HepG2 (cell line): ENCODE results near the gene STARD13. TPM values are rescaled to one million over a fixed set of nuclear protein-coding genes. Genes with fewer than 3 reads are reported as not detected.

ENCODE experiments used
- ASH2L ChIP-seq: fragments of 300-600, 200-600 bp; sonication (generic); IDR thresholded peaks from 2 replicates; pipeline ENCODE4 v1.7.0; 2017; ENCODE audit warnings: low read depth, mild to moderate bottlenecking, moderate library complexity, mixed read lengths, low read length; ENCODE audit not compliant: insufficient read length
- CENPT ChIP-seq: sonication (generic); formaldehyde crosslinking; IDR thresholded peaks from 2 replicates; pipeline ENCODE4 v1.8.0; 2022; ENCODE audit warnings: low read depth, mild to moderate bottlenecking, moderate library complexity, missing genetic modification reagents
- FOXO1 ChIP-seq: sonication (generic); formaldehyde crosslinking; IDR thresholded peaks from 2 replicates; pipeline ENCODE4 v1.4.0; 2020; ENCODE audit warnings: missing genetic modification reagents
- GPN1 ChIP-seq: sonication (generic); formaldehyde crosslinking; IDR thresholded peaks from 2 replicates; pipeline ENCODE4 v1.5.1; 2020; ENCODE audit warnings: missing genetic modification reagents, borderline replicate concordance
- NR2F2 ChIP-seq: IDR thresholded peaks from 2 replicates; pipeline ENCODE4 v1.6.1; 2012; ENCODE audit warnings: low read depth, inconsistent platforms, borderline replicate concordance
- PHF8 ChIP-seq: sonication (generic); formaldehyde crosslinking; IDR thresholded peaks from 2 replicates; pipeline ENCODE4 v1.5.0; 2020; ENCODE audit warnings: missing genetic modification reagents
- PRDM4 ChIP-seq: sonication (generic); formaldehyde crosslinking; IDR thresholded peaks from 2 replicates; pipeline ENCODE4 v1.9.0; 2021; ENCODE audit warnings: missing genetic modification reagents, borderline replicate concordance
- SPEN ChIP-seq: sonication (generic); formaldehyde crosslinking; IDR thresholded peaks from 2 replicates; pipeline ENCODE4 v1.5.1; 2020; ENCODE audit warnings: low read depth, mild to moderate bottlenecking, missing genetic modification reagents
- XRCC5 ChIP-seq: fragments of 200-400 bp; formaldehyde crosslinking; optimal IDR thresholded peaks from 2 replicates; pipeline ENCODE3; 2017; ENCODE audit warnings: mild to moderate bottlenecking, low read length
- ZBTB2 ChIP-seq: sonication (generic); formaldehyde crosslinking; IDR thresholded peaks from 2 replicates; pipeline ENCODE4 v1.8.0; 2022; ENCODE audit warnings: low read depth, missing genetic modification reagents
- ZBTB37 ChIP-seq: sonication (generic); formaldehyde crosslinking; IDR thresholded peaks from 2 replicates; pipeline ENCODE4 v1.4.0; 2020; ENCODE audit warnings: mild to moderate bottlenecking, missing genetic modification reagents
- ZNF180 ChIP-seq: sonication (generic); formaldehyde crosslinking; IDR thresholded peaks from 2 replicates; pipeline ENCODE4 v1.4.0; 2020; ENCODE audit warnings: low read depth, missing genetic modification reagents, borderline replicate concordance
- ZNF326 ChIP-seq: sonication (generic); formaldehyde crosslinking; IDR thresholded peaks from 2 replicates; pipeline ENCODE4 v1.4.0; 2020; ENCODE audit warnings: missing genetic modification reagents, borderline replicate concordance
- ZNF337 ChIP-seq: sonication (generic); formaldehyde crosslinking; IDR thresholded peaks from 2 replicates; pipeline ENCODE4 v1.5.1; 2020; ENCODE audit warnings: missing genetic modification reagents, low read depth, mild to moderate bottlenecking, borderline replicate concordance
- ZNF552 ChIP-seq: sonication (generic); formaldehyde crosslinking; IDR thresholded peaks from 2 replicates; pipeline ENCODE4 v1.9.0; 2022; ENCODE audit warnings: missing genetic modification reagents, mild to moderate bottlenecking, borderline replicate concordance
- ZNF691 ChIP-seq: sonication (generic); formaldehyde crosslinking; IDR thresholded peaks from 2 replicates; pipeline ENCODE4 v1.4.0; 2020; ENCODE audit warnings: missing genetic modification reagents, low read depth, mild to moderate bottlenecking, borderline replicate concordance
- ZNF770 ChIP-seq: sonication (generic); formaldehyde crosslinking; IDR thresholded peaks from 2 replicates; pipeline ENCODE4 v1.5.0; 2020; ENCODE audit warnings: mild to moderate bottlenecking, missing genetic modification reagents
- ZNF792 ChIP-seq: IDR thresholded peaks from 2 replicates; pipeline ENCODE4 v1.6.1; 2016
- ZSCAN12 ChIP-seq: sonication (generic); formaldehyde crosslinking; IDR thresholded peaks from 2 replicates; pipeline ENCODE4 v1.9.0; 2021; ENCODE audit warnings: mild to moderate bottlenecking, missing genetic modification reagents
- ZSCAN25 ChIP-seq: sonication (generic); formaldehyde crosslinking; IDR thresholded peaks from 2 replicates; pipeline ENCODE4 v1.8.0; 2022; ENCODE audit warnings: mild to moderate bottlenecking, missing genetic modification reagents
- ZSCAN29 ChIP-seq: sonication (generic); formaldehyde crosslinking; conservative IDR thresholded peaks from 2 replicates; pipeline ENCODE4 v1.4.0; 2020; ENCODE audit warnings: mild to moderate bottlenecking, missing genetic modification reagents
- ZZZ3 ChIP-seq: sonication (generic); formaldehyde crosslinking; IDR thresholded peaks from 2 replicates; pipeline ENCODE4 v1.4.0; 2020; ENCODE audit warnings: missing genetic modification reagents, mild to moderate bottlenecking, borderline replicate concordance
- polyA plus RNA-seq, 8 experiments: library from polyadenylated mRNA; depleted of rRNA in 3 of 8; stranded (reverse) in 7 of 8; unstranded in 1 of 8; fragments of >200 nt; fragmentation: Illumina TruSeq in 4 of 8; extraction: Trizol in 4 of 8; gene quantifications; 2 replicates each; pipeline versions ENCODE4 v1.2.1 to v1.2.3, GENCODE V29; 2011 to 2016; ENCODE audit warnings: low read depth in 4 of 8, missing spikeins in 1 of 8, mixed read lengths in 1 of 8; ENCODE audit not compliant: insufficient read depth in 1 of 8
- total RNA-seq, 5 experiments: library from RNA; depleted of rRNA; stranded (reverse); fragments of >200 nt; fragmentation: Illumina TruSeq; extraction: Trizol; gene quantifications; 2 replicates each; pipeline ENCODE4 v1.2.3, GENCODE V29; 2016; ENCODE audit warnings: low read depth in 1 of 5

Gene STARD13
- total and polyA plus RNA-seq, 2 of the 13 experiments (the other 11 are each of a cell fraction or from before 2014, with no cell fraction given) = 12.8 to 14.3 TPM

GRCh38 chr13:33168321-33168960 lies 117.1 kb downstream of the STARD13 start (continued):
- TF ChIP-seq ZNF770 (CRISPR knock-in tag) (no peak), GPN1 (CRISPR knock-in tag) (no peak), ZSCAN12 (CRISPR knock-in tag) (no peak), PHF8 (no peak), SPEN (CRISPR knock-in tag) (no peak), XRCC5 (no peak), ZZZ3 (CRISPR knock-in tag) (no peak), ZBTB2 (no peak), CENPT (CRISPR knock-in tag) (no peak), ZNF337 (CRISPR knock-in tag) (no peak), ZSCAN25 (no peak), ZNF180 (CRISPR knock-in tag) (no peak), ZNF326 (CRISPR knock-in tag) (no peak), ASH2L (peak; percentile 86), NR2F2 (peak; percentile 72; the same call in 1 of the 2 replicates), ZNF792 (0 out of 2 replicates have a peak, but pooled peaks have one; percentile 58), ZNF552 (CRISPR knock-in tag) (no peak), ZNF691 (CRISPR knock-in tag) (no peak), ZBTB37 (CRISPR knock-in tag) (peak; percentile 80), FOXO1 (CRISPR knock-in tag) (peak; percentile 36; the same call in 1 of the 2 replicates), PRDM4 (CRISPR knock-in tag) (no peak), ZSCAN29 (0 out of 2 replicates have a peak, but pooled peaks have one; percentile 41)
